Endothelial cell of umbilical vein (primary cell): Measurements from ENCODE around the gene TP73.

ENCODE experiments used
- EZH2 ChIP-seq: IDR thresholded peaks from 2 replicates; pipeline ENCODE4 v1.6.1; 2012; ENCODE audit warnings: borderline replicate concordance, low read depth, mild to moderate bottlenecking, moderate library complexity, low read length, inconsistent platforms; ENCODE audit not compliant: severe bottlenecking
- FOS ChIP-seq: IDR thresholded peaks from 2 replicates; pipeline ENCODE4 v1.6.1; 2011; ENCODE audit warnings: mild to moderate bottlenecking, low read length, moderate library complexity, borderline replicate concordance; ENCODE audit not compliant: insufficient read depth
- GATA2 ChIP-seq: IDR thresholded peaks from 2 replicates; pipeline ENCODE4 v1.7.0; 2011; ENCODE audit warnings: low read depth, mild to moderate bottlenecking, moderate library complexity, mixed read lengths, low read length; ENCODE audit not compliant: insufficient read length, insufficient read depth
- JUN ChIP-seq: IDR thresholded peaks from 2 replicates; pipeline ENCODE4 v1.6.1; 2011; ENCODE audit warnings: borderline replicate concordance, low read depth; ENCODE audit not compliant: insufficient read length, insufficient read depth
- MYC ChIP-seq: IDR thresholded peaks from one replicate; pipeline ENCODE4 v1.6.1; 2011; ENCODE audit warnings: mild to moderate bottlenecking, low read depth, low read length
- POLR2A ChIP-seq: IDR thresholded peaks from 2 replicates; pipeline ENCODE4 v1.6.1; 2012; ENCODE audit warnings: low read depth, mild to moderate bottlenecking, control low read depth, low read length
- POLR2AphosphoS5 ChIP-seq: IDR thresholded peaks from 2 replicates; pipeline ENCODE4 v1.6.1; 2012; ENCODE audit warnings: low read depth, mild to moderate bottlenecking, control low read depth, low read length, moderate library complexity; ENCODE audit not compliant: insufficient read depth
- TF ChIP-seq, protein P1 (sequence below), 2 donors: IDR thresholded peaks; 1 replicate in 1 of 2; 2 replicates in 1 of 2; pipeline ENCODE4 v1.5.1; 2011; ENCODE audit warnings: low read length in 2 of 2, mild to moderate bottlenecking in 2 of 2, moderate library complexity in 2 of 2, control low read depth in 1 of 2, inconsistent platforms in 1 of 2, low read depth in 1 of 2; ENCODE audit not compliant: insufficient read depth in 1 of 2; ENCODE audit errors: extremely low read depth in 1 of 2
- TF ChIP-seq, protein P2 (sequence below): IDR thresholded peaks from 2 replicates; pipeline ENCODE4 v1.6.1; 2011; ENCODE audit not compliant: insufficient read depth, insufficient read length

GRCh38 chr1:3761296-3762010 is 109.1 kb downstream of the TP73 start:
- TF ChIP-seq, protein P1, sequence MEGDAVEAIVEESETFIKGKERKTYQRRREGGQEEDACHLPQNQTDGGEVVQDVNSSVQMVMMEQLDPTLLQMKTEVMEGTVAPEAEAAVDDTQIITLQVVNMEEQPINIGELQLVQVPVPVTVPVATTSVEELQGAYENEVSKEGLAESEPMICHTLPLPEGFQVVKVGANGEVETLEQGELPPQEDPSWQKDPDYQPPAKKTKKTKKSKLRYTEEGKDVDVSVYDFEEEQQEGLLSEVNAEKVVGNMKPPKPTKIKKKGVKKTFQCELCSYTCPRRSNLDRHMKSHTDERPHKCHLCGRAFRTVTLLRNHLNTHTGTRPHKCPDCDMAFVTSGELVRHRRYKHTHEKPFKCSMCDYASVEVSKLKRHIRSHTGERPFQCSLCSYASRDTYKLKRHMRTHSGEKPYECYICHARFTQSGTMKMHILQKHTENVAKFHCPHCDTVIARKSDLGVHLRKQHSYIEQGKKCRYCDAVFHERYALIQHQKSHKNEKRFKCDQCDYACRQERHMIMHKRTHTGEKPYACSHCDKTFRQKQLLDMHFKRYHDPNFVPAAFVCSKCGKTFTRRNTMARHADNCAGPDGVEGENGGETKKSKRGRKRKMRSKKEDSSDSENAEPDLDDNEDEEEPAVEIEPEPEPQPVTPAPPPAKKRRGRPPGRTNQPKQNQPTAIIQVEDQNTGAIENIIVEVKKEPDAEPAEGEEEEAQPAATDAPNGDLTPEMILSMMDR (IDR thresholded peaks at IDR 0.05; ENCODE audit: extremely low read depth in 1 of 2, insufficient read depth in 1 of 2, low read depth in 1 of 2, low read length in 2 of 2) = no peak
- no peak for TF ChIP-seq POLR2A
- no peak for TF ChIP-seq FOS
- TF ChIP-seq POLR2AphosphoS5 = no peak
- TF ChIP-seq, protein P2, sequence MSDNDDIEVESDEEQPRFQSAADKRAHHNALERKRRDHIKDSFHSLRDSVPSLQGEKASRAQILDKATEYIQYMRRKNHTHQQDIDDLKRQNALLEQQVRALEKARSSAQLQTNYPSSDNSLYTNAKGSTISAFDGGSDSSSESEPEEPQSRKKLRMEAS = no peak
- TF ChIP-seq EZH2 = no peak
- TF ChIP-seq JUN = no peak
- no peak for TF ChIP-seq GATA2
- no peak for TF ChIP-seq MYC
